Hepatocyte (in vitro differentiated cells): ENCODE data around the gene IL12RB2. TPM values are rescaled to one million over a fixed set of nuclear protein-coding genes. Genes with fewer than 3 reads are reported as not detected.
"Not testable (repeated sequence)": the region's sequence is repeated elsewhere in the genome, so short reads cannot be mapped to it uniquely, and the experiment has no call there.

Source experiments
- DNase-seq: peaks from one replicate; pipeline ENCODE4 v3.0.0-alpha.2; 2016; ENCODE audit warnings: low spot score
- H2AFZ ChIP-seq: fragments of 200-600 bp; sonication (generic); 2 replicates; pipeline ENCODE4 v1.6.0; 2016; ENCODE audit warnings: antibody characterized with exemption, mild to moderate bottlenecking
- H3K27ac ChIP-seq: fragments of 200-600 bp; sonication (generic); 2 replicates; pipeline ENCODE4 v1.5.1; 2016; ENCODE audit warnings: mild to moderate bottlenecking
- H3K27me3 ChIP-seq: fragments of 200-600 bp; sonication (generic); 2 replicates; pipeline ENCODE4 v1.6.1; 2016
- H3K36me3 ChIP-seq: fragments of 200-600 bp; sonication (generic); replicated peaks from 2 replicates; pipeline ENCODE4 v1.5.1; 2016; ENCODE audit warnings: low read depth; ENCODE audit not compliant: insufficient read depth
- H3K4me1 ChIP-seq: fragments of 200-600 bp; sonication (generic); 2 replicates; pipeline ENCODE4 v1.5.1; 2016; ENCODE audit warnings: mild to moderate bottlenecking, moderate library complexity; ENCODE audit not compliant: insufficient read depth
- H3K4me2 ChIP-seq: fragments of 200-600 bp; sonication (generic); 2 replicates; pipeline ENCODE4 v1.6.0; 2016
- H3K4me3 ChIP-seq: fragments of 200-600 bp; sonication (generic); 2 replicates; pipeline ENCODE4 v1.5.1; 2016; ENCODE audit warnings: mild to moderate bottlenecking
- H3K79me2 ChIP-seq: fragments of 200-600 bp; sonication (generic); 2 replicates; pipeline ENCODE4 v1.6.0; 2017; ENCODE audit warnings: mild to moderate bottlenecking
- H3K9me2 ChIP-seq: fragments of 200-600 bp; sonication (generic); replicated peaks from 2 replicates; pipeline ENCODE4 v1.6.0; 2017; ENCODE audit warnings: mild to moderate bottlenecking; ENCODE audit not compliant: insufficient read depth
- H3K9me3 ChIP-seq: fragments of 200-600 bp; sonication (generic); 2 replicates; pipeline ENCODE4 v1.5.1; 2016; ENCODE audit warnings: low read depth, mild to moderate bottlenecking
- H4K20me1 ChIP-seq: fragments of 200-600 bp; sonication (generic); 2 replicates; pipeline ENCODE4 v1.6.0; 2016; ENCODE audit warnings: mild to moderate bottlenecking; ENCODE audit not compliant: insufficient read depth, poor library complexity, severe bottlenecking
- EZH2 ChIP-seq: fragments of 200-600 bp; sonication (generic); IDR thresholded peaks from 2 replicates; pipeline ENCODE4 v1.6.1; 2016; ENCODE audit warnings: antibody characterized with exemption, mild to moderate bottlenecking, borderline replicate concordance
- EZH2phosphoT487 ChIP-seq: fragments of 200-600 bp; sonication (generic); IDR thresholded peaks from one replicate; pipeline ENCODE4 v1.6.1; 2018; ENCODE audit warnings: antibody characterized with exemption, mild to moderate bottlenecking, low read depth, moderate library complexity; ENCODE audit not compliant: unreplicated experiment, severe bottlenecking
- WGBS: methylation state at CpG from one replicate; pipeline ENCODE4 v1.1.6; 2016; ENCODE audit warnings: low lambda C conversion rate; ENCODE audit errors: missing lambda C conversion rate; 5-methylcytosine and 5-hydroxymethylcytosine counted together
- polyA plus RNA-seq: library from polyadenylated mRNA; unstranded; fragments of >200 nt; fragmentation: Nextera tagmentation; extraction: Ambion mirVana; gene quantifications from 2 replicates; pipeline ENCODE4 v1.2.1, GENCODE V29; 2016
- total RNA-seq: library from RNA; depleted of rRNA; stranded (reverse); fragments of >200 nt; gene quantifications from 2 replicates; pipeline ENCODE4 v1.2.3, GENCODE V29; 2014
- TF ChIP-seq, protein P1 (sequence below): fragments of 200-600 bp; sonication (generic); IDR thresholded peaks from 2 replicates; pipeline ENCODE4 v1.5.1; 2016; ENCODE audit warnings: antibody characterized with exemption, mild to moderate bottlenecking; ENCODE audit not compliant: poor library complexity

IL12RB2 gene
- total and polyA plus RNA-seq, 2 experiments from 2014 or later = 0.47 TPM; not detected in 1

DNA sequence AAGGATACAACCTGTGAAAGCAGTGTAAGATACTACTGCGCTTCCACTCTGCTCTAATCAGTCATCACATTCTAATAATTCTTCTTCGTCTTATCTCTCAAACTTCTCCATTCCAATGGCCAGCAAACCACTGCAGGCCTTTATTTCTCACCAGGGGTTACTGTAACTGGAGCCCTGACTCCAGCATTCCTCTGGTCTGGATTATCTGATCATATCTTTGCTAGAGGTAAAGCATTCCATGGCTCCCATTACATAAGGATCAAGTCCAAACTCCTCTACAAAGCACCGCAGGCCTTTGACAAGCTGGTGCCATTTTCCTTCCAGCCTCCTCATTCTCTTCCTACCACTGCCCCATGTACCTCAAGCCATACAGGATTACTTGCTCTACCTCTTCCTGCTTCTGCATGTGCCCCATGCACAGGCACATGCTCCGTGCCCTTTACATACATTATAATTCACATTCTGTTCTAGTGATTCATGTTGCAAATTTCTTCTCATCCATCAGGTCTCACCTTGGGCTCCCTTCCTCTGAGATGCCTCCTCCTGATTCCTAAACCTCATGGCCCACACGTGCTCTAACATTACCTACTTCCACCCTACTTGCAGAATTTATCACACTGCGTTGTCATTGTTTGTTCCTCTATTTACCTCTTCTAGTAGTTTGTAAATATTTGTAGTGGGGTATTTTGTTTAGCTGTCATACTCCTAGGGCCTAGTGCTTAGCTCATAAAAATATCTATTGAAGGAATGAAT lies 131.8 kb downstream of the IL12RB2 start:
- H3K4me2 ChIP-seq = no peak overlapping the region
- no peak overlapping the region for H3K4me3 ChIP-seq
- TF ChIP-seq EZH2 = no peak
- no peaks in the 10 kb centered on the region for H3K9me3 ChIP-seq
- no peaks in the 10 kb centered on the region for H3K79me2 ChIP-seq
- no peaks in the 10 kb centered on the region for H3K36me3 ChIP-seq
- H4K20me1 ChIP-seq = no peaks in the 10 kb centered on the region
- WGBS = 76% methylated on average over 6 of the region's 6 CpGs
- no peak for DNase-seq
- no peak overlapping the region for H3K27ac ChIP-seq
- H2AFZ ChIP-seq = no peak overlapping the region
- no peaks in the 10 kb centered on the region for H3K9me2 ChIP-seq
- H3K27me3 ChIP-seq = no peaks in the 10 kb centered on the region
- H3K4me1 ChIP-seq = peaks cover 14% of the 10 kb centered on the region

DNA sequence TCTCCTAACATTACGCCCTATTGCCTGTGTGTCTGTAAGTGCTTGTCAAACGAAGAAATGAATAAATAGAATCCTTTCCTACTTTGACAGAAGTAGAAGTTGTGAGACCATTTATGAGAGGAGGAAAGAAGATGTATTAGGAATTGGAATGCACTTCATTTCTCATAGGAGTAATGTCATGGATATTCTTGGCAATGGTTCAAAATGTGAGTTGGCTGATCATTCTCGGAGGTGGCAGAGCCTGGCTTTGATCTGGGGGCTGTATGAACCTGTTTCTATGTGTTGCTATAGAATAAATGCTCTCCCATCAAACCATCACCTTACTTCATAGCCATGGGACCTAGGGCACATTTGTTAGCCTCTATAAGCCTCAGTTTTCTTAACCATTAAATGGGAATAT lies 132.7 kb downstream of the IL12RB2 start:
- Histone ChIP-seq H3K4me3 (no peak overlapping the region), H4K20me1 (no peaks in the 10 kb centered on the region), H3K27me3 (no peaks in the 10 kb centered on the region), H2AFZ (no peak overlapping the region), H3K79me2 (no peaks in the 10 kb centered on the region), H3K4me2 (no peak overlapping the region), H3K4me1 (peaks cover 14% of the 10 kb centered on the region), H3K9me2 (no peaks in the 10 kb centered on the region), H3K9me3 (no peaks in the 10 kb centered on the region), H3K36me3 (no peaks in the 10 kb centered on the region), H3K27ac (peak overlapping the region; percentile 18)
- no peak for TF ChIP-seq EZH2phosphoT487
- TF ChIP-seq EZH2 = no peak
- TF ChIP-seq, protein P1, sequence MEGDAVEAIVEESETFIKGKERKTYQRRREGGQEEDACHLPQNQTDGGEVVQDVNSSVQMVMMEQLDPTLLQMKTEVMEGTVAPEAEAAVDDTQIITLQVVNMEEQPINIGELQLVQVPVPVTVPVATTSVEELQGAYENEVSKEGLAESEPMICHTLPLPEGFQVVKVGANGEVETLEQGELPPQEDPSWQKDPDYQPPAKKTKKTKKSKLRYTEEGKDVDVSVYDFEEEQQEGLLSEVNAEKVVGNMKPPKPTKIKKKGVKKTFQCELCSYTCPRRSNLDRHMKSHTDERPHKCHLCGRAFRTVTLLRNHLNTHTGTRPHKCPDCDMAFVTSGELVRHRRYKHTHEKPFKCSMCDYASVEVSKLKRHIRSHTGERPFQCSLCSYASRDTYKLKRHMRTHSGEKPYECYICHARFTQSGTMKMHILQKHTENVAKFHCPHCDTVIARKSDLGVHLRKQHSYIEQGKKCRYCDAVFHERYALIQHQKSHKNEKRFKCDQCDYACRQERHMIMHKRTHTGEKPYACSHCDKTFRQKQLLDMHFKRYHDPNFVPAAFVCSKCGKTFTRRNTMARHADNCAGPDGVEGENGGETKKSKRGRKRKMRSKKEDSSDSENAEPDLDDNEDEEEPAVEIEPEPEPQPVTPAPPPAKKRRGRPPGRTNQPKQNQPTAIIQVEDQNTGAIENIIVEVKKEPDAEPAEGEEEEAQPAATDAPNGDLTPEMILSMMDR = no peak
- no peak for DNase-seq
- 71% methylated on average over 3 of the region's 3 CpGs for WGBS

DNA sequence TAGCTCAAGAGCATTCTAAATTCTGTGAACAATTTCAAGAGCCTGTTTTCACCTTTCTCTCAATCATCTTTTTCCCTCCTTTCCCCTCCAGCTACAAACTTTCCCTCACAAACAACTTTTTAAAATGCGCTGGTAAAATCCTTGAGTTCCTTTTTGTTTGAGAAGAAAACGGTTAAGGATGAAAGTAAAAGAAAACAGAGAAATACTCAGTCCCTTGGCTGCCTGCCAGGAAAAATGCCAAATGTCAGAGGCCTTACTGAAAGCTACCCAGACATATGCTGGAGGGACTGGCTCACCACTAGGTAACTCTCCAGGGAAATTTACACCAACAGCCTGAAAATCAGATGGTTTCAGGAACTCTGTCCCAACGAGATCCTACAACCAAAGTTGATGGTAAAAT lies 133.5 kb downstream of the IL12RB2 start:
- DNase-seq = peak; percentile 53
- Histone ChIP-seq H3K4me2 (peak overlapping the region; percentile 6), H3K36me3 (no peaks in the 10 kb centered on the region), H3K9me2 (no peaks in the 10 kb centered on the region), H3K79me2 (no peaks in the 10 kb centered on the region), H3K9me3 (no peaks in the 10 kb centered on the region), H3K27me3 (no peaks in the 10 kb centered on the region), H3K27ac (peak overlapping the region; percentile 18), H4K20me1 (no peaks in the 10 kb centered on the region), H2AFZ (no peak overlapping the region), H3K4me1 (peaks cover 14% of the 10 kb centered on the region), H3K4me3 (no peak overlapping the region)
- WGBS = 20% methylated on average over 3 of the region's 3 CpGs
- TF ChIP-seq EZH2 (no peak), EZH2phosphoT487 (no peak)
- TF ChIP-seq, protein P1 = no peak

DNA sequence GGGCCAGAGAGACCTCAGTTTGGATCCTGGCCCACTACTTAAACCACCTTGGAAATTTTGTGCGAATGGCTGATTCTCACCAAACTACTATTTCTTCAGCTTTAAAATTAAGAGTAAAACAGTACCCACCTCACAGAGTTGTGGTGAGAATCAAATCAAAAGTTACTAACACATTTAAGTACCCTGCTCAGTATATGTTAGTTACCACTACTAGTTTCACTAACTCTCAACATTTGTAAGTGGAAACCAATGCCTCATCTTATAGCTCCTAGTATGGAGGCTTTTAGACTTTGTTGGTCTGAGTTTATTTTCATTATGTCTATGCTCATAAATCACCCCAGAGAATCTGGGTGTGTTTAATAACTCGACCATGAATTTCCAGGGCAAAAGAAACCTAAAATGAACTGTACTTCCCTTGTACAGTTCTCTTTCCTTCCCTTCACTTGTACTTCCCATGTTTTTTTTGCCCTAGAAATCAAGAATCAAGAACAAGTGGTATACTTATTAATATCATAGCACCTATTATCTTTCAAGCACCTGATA lies 134.1 kb downstream of the IL12RB2 start:
- Histone ChIP-seq H3K79me2 (no peaks in the 10 kb centered on the region), H4K20me1 (no peaks in the 10 kb centered on the region), H3K4me3 (no peak overlapping the region), H3K27ac (peak overlapping the region; percentile 18), H3K4me2 (no peak overlapping the region), H3K4me1 (peaks cover 14% of the 10 kb centered on the region), H3K27me3 (no peaks in the 10 kb centered on the region), H3K9me2 (no peaks in the 10 kb centered on the region), H3K9me3 (no peaks in the 10 kb centered on the region), H2AFZ (no peak overlapping the region), H3K36me3 (no peaks in the 10 kb centered on the region)
- no peak for DNase-seq
- TF ChIP-seq EZH2phosphoT487 (no peak), EZH2 (no peak)
- TF ChIP-seq, protein P1 = no peak
- 79% methylated on average over 2 of the region's 2 CpGs for WGBS

DNA sequence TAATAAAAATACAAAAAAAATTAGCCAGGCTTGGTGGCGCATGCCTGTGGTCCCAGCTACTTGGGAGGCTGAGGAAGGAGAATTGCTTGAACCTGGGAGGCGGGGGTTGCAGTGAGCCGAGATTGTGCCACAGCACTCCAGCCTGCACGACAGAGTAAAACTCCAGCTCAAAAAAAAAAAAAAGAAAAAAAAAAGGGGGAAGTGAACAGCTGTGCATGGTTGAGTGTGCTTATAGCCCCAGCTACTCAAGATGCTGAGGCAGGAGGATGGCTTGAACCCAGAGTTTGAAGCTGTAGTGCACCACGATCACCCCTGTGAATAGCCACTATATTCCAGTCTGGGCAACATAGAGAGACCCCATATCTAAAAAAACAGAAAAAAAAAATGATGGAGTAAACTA lies 138.3 kb downstream of the IL12RB2 start:
- not testable (repeated sequence) for H3K27me3 ChIP-seq, H3K4me2 ChIP-seq, H3K36me3 ChIP-seq, H3K4me1 ChIP-seq, DNase-seq, H3K4me3 ChIP-seq, H3K79me2 ChIP-seq, H3K9me3 ChIP-seq, H3K27ac ChIP-seq, H2AFZ ChIP-seq, H4K20me1 ChIP-seq, H3K9me2 ChIP-seq
- WGBS = 95% methylated on average over 4 of the region's 5 CpGs
